Ectodermal cell (in vitro differentiated cells): ENCODE data around the gene TTLL11.

Experiments used
- H3K27ac ChIP-seq: 2 replicates; pipeline ENCODE4 v1.7.0; 2013; ENCODE audit warnings: mild to moderate bottlenecking, low read depth, low read length; ENCODE audit not compliant: insufficient read depth, poor library complexity, severe bottlenecking
- H3K27me3 ChIP-seq: 2 replicates; pipeline ENCODE4 v1.7.0; 2013; ENCODE audit warnings: mild to moderate bottlenecking, low read length; ENCODE audit not compliant: insufficient read depth, control insufficient read depth, poor library complexity, severe bottlenecking
- H3K36me3 ChIP-seq: one replicate; pipeline ENCODE4 v1.7.0; 2013; ENCODE audit warnings: low read length; ENCODE audit not compliant: control insufficient read depth, insufficient read depth
- H3K4me1 ChIP-seq: one replicate; pipeline ENCODE4 v1.7.0; 2013; ENCODE audit warnings: low read length; ENCODE audit not compliant: control insufficient read depth, insufficient read depth
- H3K4me3 ChIP-seq: 2 replicates; pipeline ENCODE4 v1.7.0; 2013; ENCODE audit warnings: low read depth, low read length, control low read depth; ENCODE audit not compliant: insufficient read depth
- H3K9me3 ChIP-seq: 2 replicates; pipeline ENCODE4 v1.7.0; 2013; ENCODE audit warnings: mild to moderate bottlenecking, low read length, moderate library complexity; ENCODE audit not compliant: control insufficient read depth
- WGBS, 2 experiments: methylation state at CpG; one replicate each; pipeline ENCODE4 v1.1.7; 2013; ENCODE audit warnings: missing lambda C conversion rate in 2 of 2; 5-methylcytosine and 5-hydroxymethylcytosine counted together

Gene TTLL11

DNA sequence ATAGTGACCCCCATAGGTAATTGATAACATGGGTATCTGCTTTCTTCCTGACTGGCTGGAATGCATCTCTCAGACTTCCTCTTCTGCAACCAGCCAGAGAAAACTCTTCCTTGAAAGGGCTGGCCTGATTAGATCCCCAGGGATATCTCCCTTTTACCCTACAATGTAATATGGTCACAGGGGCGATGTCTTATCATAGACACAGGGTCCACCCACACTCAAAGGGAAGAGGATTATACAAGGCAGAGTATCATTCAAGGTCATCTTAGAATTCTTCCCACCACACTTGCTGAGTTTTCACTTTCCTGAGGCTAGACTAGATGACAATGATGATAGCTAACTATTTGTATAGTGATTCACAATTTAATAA, 33.2 kb downstream of the TTLL11 start:
- H3K9me3 ChIP-seq = no peaks in the 10 kb centered on the region
- no peaks in the 10 kb centered on the region for H3K36me3 ChIP-seq
- 86 to 96% methylated on average over 1 of the region's 1 CpG for WGBS, 2 experiments
- no peaks in the 10 kb centered on the region for H3K4me1 ChIP-seq
- H3K27me3 ChIP-seq = no peaks in the 10 kb centered on the region
- H3K27ac ChIP-seq = no peak overlapping the region
- no peak overlapping the region for H3K4me3 ChIP-seq

DNA sequence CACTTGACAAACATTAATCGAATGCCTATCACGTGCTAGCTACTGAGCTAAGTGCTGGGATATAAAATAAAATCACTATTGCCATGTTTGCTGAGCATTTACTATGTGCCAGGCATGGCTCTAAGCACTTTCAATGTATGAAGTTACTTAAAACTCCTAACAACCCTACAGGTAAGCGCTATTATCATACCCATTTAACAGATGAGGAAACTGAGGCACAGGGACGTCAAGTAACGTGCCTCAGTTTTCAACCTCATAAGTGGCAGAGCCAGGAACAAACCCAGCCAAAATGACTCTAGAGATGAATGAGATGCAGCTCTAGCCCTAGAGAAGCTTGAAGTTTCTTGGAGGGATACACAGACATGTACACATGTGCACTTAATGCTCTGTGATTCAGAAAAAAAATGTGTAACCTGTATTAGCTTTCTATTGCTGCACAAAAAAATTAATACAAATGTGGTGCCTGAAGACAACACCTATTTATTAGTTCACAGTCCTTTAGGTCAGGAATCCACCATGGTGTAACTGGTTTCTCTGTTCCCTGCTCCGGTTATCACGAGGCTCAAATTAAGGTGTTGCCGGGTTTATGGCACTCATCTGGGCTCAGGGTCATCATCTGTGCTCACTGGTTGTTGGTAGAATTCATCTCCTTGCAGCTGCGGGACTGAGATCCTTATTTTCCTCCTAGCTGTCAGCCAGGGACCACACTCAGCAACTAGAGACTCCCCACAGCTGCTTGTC, 33.7 kb downstream of the TTLL11 start:
- Histone ChIP-seq H3K4me3 (no peak overlapping the region), H3K9me3 (no peaks in the 10 kb centered on the region), H3K4me1 (no peaks in the 10 kb centered on the region), H3K36me3 (no peaks in the 10 kb centered on the region), H3K27ac (no peak overlapping the region), H3K27me3 (no peaks in the 10 kb centered on the region)
- WGBS, 2 experiments = 88 to 92% methylated on average over 9 of the region's 9 CpGs

DNA sequence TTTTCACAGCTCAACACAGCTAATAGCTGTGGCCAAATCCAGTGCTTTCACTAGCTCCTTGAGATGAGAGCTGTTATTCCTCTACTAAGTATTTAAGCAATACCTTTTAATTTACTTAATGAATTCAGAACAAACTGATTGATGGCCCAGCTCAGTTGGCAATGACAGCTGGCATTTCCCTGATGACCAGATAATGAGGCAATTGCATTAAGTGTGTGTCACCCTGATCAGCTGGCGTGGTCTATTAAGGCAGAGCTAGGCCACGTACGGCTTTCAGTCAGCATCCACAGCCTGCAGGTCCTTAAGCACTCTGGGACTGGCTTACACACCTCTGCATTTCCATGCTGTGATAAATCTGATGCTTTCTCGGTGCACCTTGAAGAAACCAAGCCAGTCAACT, 34.4 kb downstream of the TTLL11 start:
- no peaks in the 10 kb centered on the region for H3K36me3 ChIP-seq
- no peaks in the 10 kb centered on the region for H3K4me1 ChIP-seq
- WGBS, 2 experiments = 91 to 92% methylated on average over 4 of the region's 4 CpGs
- no peak overlapping the region for H3K27ac ChIP-seq
- no peaks in the 10 kb centered on the region for H3K27me3 ChIP-seq
- H3K4me3 ChIP-seq = no peak overlapping the region
- no peaks in the 10 kb centered on the region for H3K9me3 ChIP-seq

DNA sequence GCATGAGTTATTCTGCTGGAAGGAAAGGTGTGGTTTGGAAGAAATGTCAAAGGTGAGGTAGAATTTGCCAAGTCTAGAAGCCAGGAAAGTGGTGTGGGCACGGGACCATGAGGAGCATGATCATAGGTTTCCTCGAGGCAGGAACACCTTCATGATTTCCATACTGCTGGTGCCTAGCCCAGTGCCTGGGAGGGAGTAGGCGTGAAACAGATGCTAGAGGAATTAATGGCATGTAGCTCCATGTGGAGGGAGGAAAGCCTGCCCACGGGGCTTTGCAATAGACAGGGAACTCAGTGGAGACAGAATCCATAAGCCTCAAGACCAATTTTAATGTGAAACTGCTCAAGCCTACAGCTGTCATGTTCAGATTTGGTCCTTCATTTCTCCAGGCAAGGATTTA, 35.1 kb downstream of the TTLL11 start:
- Histone ChIP-seq H3K27ac (no peak overlapping the region), H3K4me3 (no peak overlapping the region), H3K4me1 (no peaks in the 10 kb centered on the region), H3K27me3 (no peaks in the 10 kb centered on the region), H3K36me3 (no peaks in the 10 kb centered on the region), H3K9me3 (no peaks in the 10 kb centered on the region)
- 80 to 88% methylated on average over 4 of the region's 4 CpGs for WGBS, 2 experiments

DNA sequence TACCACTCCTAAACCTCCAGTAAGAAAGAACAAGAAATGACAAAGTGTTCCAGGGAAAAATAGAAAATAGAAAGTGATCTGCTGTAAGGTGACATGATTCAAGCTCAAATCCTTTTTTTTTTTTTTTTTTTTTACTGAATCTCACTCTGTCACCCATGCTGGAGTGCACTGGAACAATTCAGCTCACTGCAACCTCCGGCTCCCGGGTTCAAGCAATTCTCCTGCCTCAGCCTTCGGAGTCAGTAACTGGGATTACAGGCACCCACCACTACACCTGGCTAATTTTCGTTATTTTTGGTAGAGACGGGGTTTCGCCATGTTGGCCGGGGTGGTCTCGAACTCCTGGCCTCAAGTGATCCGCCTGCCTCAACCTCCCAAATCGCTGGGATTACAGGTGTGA, 35.9 kb downstream of the TTLL11 start:
- H3K9me3 ChIP-seq = no peaks in the 10 kb centered on the region
- no peak overlapping the region for H3K27ac ChIP-seq
- WGBS, 2 experiments = 90 to 93% methylated on average over 10 of the region's 10 CpGs
- no peaks in the 10 kb centered on the region for H3K4me1 ChIP-seq
- no peak overlapping the region for H3K4me3 ChIP-seq
- no peaks in the 10 kb centered on the region for H3K36me3 ChIP-seq
- no peaks in the 10 kb centered on the region for H3K27me3 ChIP-seq

DNA sequence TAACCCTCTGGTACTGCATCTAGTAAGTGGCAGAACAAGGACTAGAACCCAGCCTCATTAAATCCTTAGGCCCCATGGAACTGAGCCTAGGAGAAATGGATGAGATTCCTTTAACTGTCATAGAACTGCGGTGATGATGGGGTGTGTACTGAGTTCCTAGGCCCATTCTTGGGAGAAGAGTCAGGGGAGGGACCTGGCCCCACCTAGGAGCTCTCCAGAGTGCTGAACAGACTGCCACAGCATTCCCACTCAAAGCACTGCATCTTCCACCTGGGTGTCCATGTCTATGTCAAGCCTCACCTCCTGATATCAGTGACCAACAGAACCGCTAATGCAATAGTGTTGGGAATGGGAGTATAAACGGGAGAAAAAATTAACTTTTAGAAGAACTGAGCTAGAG, 36.6 kb downstream of the TTLL11 start:
- WGBS, 2 experiments = 71 to 73% methylated on average over 3 of the region's 3 CpGs
- H3K27me3 ChIP-seq = no peaks in the 10 kb centered on the region
- no peak overlapping the region for H3K27ac ChIP-seq
- H3K9me3 ChIP-seq = no peaks in the 10 kb centered on the region
- no peaks in the 10 kb centered on the region for H3K36me3 ChIP-seq
- no peaks in the 10 kb centered on the region for H3K4me1 ChIP-seq
- no peak overlapping the region for H3K4me3 ChIP-seq

DNA sequence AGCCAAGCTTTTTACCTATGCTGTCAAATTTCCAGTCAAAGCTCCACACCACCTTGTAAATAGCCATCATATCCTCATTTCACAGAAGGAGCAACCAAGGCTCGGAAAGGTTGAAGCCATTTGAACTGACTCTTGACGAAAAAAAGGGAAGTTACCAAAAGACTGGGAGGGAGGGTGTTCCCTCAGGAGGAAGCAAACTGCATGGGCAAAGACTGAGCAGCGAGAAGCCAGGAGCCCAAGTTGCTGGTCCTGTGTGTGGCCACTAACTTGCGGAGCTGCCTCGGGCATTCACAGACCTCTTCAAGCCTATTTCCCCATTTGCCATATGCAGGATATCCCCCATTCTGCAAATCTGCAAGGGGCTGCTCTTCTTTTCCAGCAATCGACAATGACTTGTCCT, 37.4 kb downstream of the TTLL11 start:
- no peaks in the 10 kb centered on the region for H3K27me3 ChIP-seq
- no peaks in the 10 kb centered on the region for H3K4me1 ChIP-seq
- H3K27ac ChIP-seq = no peak overlapping the region
- WGBS, 2 experiments = 92% methylated on average over 6 of the region's 6 CpGs
- no peak overlapping the region for H3K4me3 ChIP-seq
- no peaks in the 10 kb centered on the region for H3K36me3 ChIP-seq
- H3K9me3 ChIP-seq = no peaks in the 10 kb centered on the region

DNA sequence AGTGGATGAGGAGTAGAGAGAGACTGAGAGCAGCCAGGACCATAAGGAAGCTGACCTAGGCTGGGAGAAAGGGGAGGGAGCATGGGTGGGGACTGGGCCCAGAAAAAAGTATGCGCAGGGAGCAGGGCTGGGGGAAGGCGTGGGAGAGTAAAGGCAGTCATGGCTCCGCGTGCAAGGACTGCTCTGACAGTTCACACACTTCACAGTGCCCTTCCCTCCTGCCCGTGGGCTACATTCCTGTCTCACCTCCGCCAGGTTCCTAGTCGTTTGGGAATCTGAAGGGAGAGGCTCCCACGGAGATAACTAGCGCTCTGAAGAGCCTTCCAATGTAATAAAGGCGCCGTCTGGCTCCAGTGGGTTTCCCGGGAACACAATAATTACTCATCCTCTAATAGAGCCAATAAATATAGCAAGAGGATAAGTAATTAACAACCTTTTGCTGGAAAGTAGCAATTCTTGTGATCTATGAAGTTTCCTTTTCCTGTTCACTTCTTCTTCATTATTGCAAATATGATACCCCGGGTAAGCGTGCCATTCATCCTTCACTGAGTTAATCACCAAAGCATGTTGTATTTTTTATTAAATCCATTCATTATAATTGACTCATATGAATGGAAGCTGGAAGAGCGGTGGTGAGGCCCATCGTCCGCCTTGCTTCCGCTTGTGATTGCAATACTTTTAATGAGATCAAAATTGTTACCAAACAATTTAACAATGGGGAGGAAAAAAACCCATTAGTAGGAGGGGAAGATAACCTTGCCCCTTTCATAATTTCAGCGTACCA, 39.3 kb downstream of the TTLL11 start:
- H3K36me3 ChIP-seq = no peaks in the 10 kb centered on the region
- no peaks in the 10 kb centered on the region for H3K9me3 ChIP-seq
- 82 to 86% methylated on average over 13 to 18 of the region's 19 CpGs for WGBS, 2 experiments
- no peak overlapping the region for H3K4me3 ChIP-seq
- no peak overlapping the region for H3K27ac ChIP-seq
- H3K4me1 ChIP-seq = no peaks in the 10 kb centered on the region
- no peaks in the 10 kb centered on the region for H3K27me3 ChIP-seq

DNA sequence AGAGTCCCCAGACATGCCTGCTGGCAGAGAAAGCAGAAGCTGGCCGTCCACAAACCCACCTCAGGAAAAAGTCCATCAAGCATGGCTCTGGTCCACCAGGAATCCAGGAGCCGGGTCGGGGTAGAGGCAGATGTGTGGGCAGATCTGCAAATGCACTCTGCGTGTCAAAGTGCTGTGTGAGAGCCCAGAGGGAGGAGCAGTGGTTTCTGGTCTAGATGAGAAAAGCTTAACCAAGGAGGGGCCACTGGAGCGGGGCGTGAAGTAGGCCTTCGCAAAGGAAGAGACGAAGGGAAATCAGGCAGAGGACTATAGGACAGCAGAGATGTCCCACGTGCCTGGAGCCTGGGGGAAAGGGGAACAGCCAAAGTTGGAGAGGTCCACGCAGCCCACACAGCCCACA, 40.0 kb downstream of the TTLL11 start:
- H3K36me3 ChIP-seq = no peaks in the 10 kb centered on the region
- no peaks in the 10 kb centered on the region for H3K27me3 ChIP-seq
- no peaks in the 10 kb centered on the region for H3K9me3 ChIP-seq
- H3K4me1 ChIP-seq = no peaks in the 10 kb centered on the region
- H3K4me3 ChIP-seq = no peak overlapping the region
- H3K27ac ChIP-seq = no peak overlapping the region
- WGBS, 2 experiments = 82 to 85% methylated on average over 10 of the region's 10 CpGs

DNA sequence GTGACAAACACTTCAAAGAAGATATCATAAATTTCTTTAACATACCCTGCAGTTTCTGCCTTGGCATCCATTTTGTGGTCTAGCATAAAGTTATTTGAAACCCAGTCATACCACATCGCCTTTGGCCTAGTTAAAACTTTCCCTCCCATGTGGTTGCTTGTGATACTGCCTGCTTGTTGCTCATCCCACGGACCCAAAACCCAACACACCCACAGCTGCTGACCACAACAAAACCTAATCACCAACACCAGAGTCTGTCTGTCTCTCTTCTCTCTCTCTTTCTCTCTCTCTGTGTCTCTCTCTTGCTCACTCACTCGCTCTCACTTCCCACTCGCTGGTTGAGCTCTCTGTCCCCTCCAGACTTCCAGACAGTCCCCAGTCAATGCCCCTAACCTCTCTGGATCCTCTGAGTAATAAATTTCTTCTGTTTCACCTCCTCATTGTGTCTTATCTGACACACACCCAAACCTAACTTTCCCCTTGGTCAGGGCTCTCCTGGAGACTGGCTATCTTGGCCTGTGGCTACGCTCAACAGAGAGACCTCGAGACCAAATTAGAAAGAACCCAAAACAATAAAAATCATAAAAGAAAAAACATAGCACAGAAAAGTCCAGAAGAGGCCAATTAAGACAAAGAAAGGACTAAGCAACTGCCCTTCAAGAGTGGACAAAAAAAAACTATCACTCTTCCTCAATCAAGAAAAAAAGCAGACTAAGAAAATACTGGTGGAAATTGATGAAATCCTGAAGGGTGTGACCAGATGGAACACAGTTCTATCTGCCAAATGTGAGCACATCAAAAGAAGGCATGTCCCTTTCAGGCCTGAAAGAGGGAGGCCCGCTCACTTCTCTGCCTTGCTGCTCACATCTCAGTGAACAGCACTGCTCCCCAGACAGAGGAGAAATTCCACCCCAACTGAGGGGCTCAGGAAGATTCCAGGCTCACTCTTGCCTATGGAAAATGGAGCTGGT, 41.5 kb downstream of the TTLL11 start:
- no peaks in the 10 kb centered on the region for H3K4me1 ChIP-seq
- H3K36me3 ChIP-seq = no peaks in the 10 kb centered on the region
- no peaks in the 10 kb centered on the region for H3K9me3 ChIP-seq
- no peak overlapping the region for H3K27ac ChIP-seq
- WGBS, 2 experiments = 88 to 90% methylated on average over 7 of the region's 7 CpGs
- no peaks in the 10 kb centered on the region for H3K27me3 ChIP-seq
- H3K4me3 ChIP-seq = no peak overlapping the region
